Panc1 (cell line): ENCODE results near the gene VAPB.

Experiments used
- POLR2AphosphoS5 ChIP-seq: IDR thresholded peaks from 2 replicates; pipeline ENCODE4 v1.6.1; 2012; ENCODE audit warnings: mild to moderate bottlenecking, low read depth, low read length, moderate library complexity
- SIN3A ChIP-seq: IDR thresholded peaks from 2 replicates; pipeline ENCODE4 v1.6.1; 2012; ENCODE audit warnings: low read depth, mild to moderate bottlenecking, low read length, moderate library complexity, borderline replicate concordance; ENCODE audit not compliant: insufficient read depth
- TF ChIP-seq, protein P1 (sequence below): fragments of 450-650 bp; IDR thresholded peaks from 2 replicates; pipeline ENCODE4 v1.5.1; 2017; ENCODE audit warnings: mild to moderate bottlenecking

DNA sequence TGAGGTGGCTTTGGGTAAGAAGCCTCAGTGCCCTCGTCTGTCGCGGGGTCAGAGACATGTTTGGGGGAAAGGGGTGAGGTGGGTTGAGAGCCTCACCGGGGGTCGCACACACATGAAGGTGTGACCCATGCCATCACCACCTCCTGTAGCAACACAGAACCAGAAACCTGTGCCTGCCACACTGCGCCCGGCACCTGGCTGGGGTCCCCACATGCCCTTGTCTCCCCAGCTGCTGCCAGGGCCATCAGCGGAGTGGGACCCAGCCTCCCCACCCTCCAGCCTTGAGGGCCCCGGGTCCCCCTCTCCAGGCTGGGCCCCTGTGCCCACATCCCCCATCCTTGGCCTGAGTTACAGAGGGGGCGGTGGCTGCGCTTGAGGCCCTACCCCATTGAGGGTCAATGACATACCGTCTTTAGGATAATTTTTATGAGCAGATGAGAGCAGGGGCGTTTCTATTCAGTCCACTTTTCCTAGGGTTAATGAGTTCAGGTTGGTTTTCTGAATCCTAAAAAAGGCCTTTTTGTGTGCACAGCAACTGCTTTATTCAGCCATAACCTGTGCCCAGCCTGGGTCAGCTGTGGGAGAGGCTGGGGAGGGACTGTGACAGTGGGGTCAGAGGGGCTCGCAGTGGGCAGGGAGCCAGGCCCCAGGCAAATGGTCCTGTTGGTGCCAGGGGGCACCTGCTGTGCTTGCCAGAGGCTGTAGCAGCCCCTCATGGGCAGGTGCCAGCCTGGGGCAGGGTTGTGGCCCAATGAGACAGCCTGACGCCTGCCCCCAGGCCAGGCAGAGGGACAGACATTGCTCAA, 106.8 kb downstream of the VAPB start:
- TF ChIP-seq, protein P1, sequence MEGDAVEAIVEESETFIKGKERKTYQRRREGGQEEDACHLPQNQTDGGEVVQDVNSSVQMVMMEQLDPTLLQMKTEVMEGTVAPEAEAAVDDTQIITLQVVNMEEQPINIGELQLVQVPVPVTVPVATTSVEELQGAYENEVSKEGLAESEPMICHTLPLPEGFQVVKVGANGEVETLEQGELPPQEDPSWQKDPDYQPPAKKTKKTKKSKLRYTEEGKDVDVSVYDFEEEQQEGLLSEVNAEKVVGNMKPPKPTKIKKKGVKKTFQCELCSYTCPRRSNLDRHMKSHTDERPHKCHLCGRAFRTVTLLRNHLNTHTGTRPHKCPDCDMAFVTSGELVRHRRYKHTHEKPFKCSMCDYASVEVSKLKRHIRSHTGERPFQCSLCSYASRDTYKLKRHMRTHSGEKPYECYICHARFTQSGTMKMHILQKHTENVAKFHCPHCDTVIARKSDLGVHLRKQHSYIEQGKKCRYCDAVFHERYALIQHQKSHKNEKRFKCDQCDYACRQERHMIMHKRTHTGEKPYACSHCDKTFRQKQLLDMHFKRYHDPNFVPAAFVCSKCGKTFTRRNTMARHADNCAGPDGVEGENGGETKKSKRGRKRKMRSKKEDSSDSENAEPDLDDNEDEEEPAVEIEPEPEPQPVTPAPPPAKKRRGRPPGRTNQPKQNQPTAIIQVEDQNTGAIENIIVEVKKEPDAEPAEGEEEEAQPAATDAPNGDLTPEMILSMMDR: no peak
- TF ChIP-seq POLR2AphosphoS5 (no peak), SIN3A (no peak)
